ENCODE measurements around the gene GPX4.

- TF ChIP-seq, protein P1, sequence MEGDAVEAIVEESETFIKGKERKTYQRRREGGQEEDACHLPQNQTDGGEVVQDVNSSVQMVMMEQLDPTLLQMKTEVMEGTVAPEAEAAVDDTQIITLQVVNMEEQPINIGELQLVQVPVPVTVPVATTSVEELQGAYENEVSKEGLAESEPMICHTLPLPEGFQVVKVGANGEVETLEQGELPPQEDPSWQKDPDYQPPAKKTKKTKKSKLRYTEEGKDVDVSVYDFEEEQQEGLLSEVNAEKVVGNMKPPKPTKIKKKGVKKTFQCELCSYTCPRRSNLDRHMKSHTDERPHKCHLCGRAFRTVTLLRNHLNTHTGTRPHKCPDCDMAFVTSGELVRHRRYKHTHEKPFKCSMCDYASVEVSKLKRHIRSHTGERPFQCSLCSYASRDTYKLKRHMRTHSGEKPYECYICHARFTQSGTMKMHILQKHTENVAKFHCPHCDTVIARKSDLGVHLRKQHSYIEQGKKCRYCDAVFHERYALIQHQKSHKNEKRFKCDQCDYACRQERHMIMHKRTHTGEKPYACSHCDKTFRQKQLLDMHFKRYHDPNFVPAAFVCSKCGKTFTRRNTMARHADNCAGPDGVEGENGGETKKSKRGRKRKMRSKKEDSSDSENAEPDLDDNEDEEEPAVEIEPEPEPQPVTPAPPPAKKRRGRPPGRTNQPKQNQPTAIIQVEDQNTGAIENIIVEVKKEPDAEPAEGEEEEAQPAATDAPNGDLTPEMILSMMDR (IDR thresholded peaks at IDR 0.05): no peak
- TF ChIP-seq POLR2A (IDR thresholded peaks at IDR 0.05): no peak
Measured at GRCh38 chr19:1118999-1119398, 15.2 kb downstream of the GPX4 start.
